Transverse colon (tissue), 4 donors: ENCODE measurements around the gene RFX2.

ENCODE experiments used
- CTCF ChIP-seq, 5 experiments: fragments of 200-600 bp in 3 of 5; fragments of 450-650 bp in 2 of 5; sonication (generic) in 3 of 5; IDR thresholded peaks; 1 replicate in 2 of 5; 2 replicates in 3 of 5; pipeline ENCODE4 v1.5.1; 2016 to 2017; ENCODE audit warnings: antibody characterized with exemption in 5 of 5, inconsistent platforms in 3 of 5, mild to moderate bottlenecking in 2 of 5, moderate library complexity in 1 of 5
- EP300 ChIP-seq: sonication (generic); formaldehyde crosslinking; IDR thresholded peaks from one replicate; pipeline ENCODE4 v1.6.1; 2017; ENCODE audit warnings: antibody characterized with exemption, low read depth
- POLR2AphosphoS5 ChIP-seq, 3 donors: sonication (generic); formaldehyde crosslinking; IDR thresholded peaks; one replicate each; pipeline ENCODE4 v1.6.1; 2016; ENCODE audit warnings: antibody characterized with exemption in 3 of 3

- no peak for TF ChIP-seq EP300
- no peak for TF ChIP-seq CTCF (IDR thresholded peaks at IDR 0.05)
- no peak for TF ChIP-seq POLR2AphosphoS5 (IDR thresholded peaks at IDR 0.05)
These were observed 46.5 kb downstream of the RFX2 start for GRCh38 chr19:6063576-6064335.
